Psoas muscle (tissue), 8 donors: ENCODE results near the gene VEGFB. TPM values are rescaled to one million over a fixed set of nuclear protein-coding genes. Genes with fewer than 3 reads are reported as not detected.

ENCODE experiments used
- ATAC-seq, 4 donors: fragments of 200-7000 bp; cut with Tn5 transposase; one replicate each; pipeline ENCODE4 v1.9.1; 2020; ENCODE audit warnings: moderate library complexity in 3 of 4, mild to moderate bottlenecking in 2 of 4
- DNase-seq, 2 donors: peaks; one replicate each; pipeline ENCODE4 v3.0.0-alpha.2; 2020
- H3K27ac ChIP-seq: fragments of 200-600 bp; one replicate; pipeline ENCODE4 v1.8.0; 2022
- H3K27me3 ChIP-seq, 3 donors: fragments of 200-600 bp in 1 of 3; one replicate each; pipeline versions ENCODE4 v1.6.1 to v1.8.0; 2013 to 2022; ENCODE audit warnings: low read length in 2 of 3, mild to moderate bottlenecking in 2 of 3, moderate library complexity in 1 of 3; ENCODE audit not compliant: insufficient read depth in 3 of 3
- H3K36me3 ChIP-seq, 2 donors: fragments of 200-600 bp in 1 of 2; one replicate each; pipeline versions ENCODE4 v1.6.1 to v1.8.0; 2013 to 2022; ENCODE audit warnings: low read depth in 1 of 2, mild to moderate bottlenecking in 1 of 2, moderate library complexity in 1 of 2; ENCODE audit not compliant: insufficient read depth in 1 of 2
- H3K4me1 ChIP-seq: fragments of 200-600 bp; one replicate; pipeline ENCODE4 v1.8.0; 2022
- H3K4me3 ChIP-seq: fragments of 200-600 bp; one replicate; pipeline ENCODE4 v1.8.0; 2022; ENCODE audit warnings: mild to moderate bottlenecking
- H3K9me3 ChIP-seq: fragments of 200-600 bp; one replicate; pipeline ENCODE4 v1.8.0; 2022
- CTCF ChIP-seq: fragments of 200-600 bp; IDR thresholded peaks from one replicate; pipeline ENCODE4 v1.8.0; 2022; ENCODE audit warnings: antibody characterized with exemption
- WGBS, 3 donors: extraction: QIAGEN DNeasy Blood & Tissue Kit; methylation state at CpG; one replicate each; pipeline versions ENCODE4 v1.1.6 to v1.1.7; 2013; 5-methylcytosine and 5-hydroxymethylcytosine counted together
- intact Hi-C, 2 donors: fragments of 100-400 bp; cut with DNase I; formaldehyde crosslinking; loops; one replicate each; pipeline versions ENCODE4 v1.11.0 to v1.14.2; 2022
- polyA plus RNA-seq, 3 donors: library from polyadenylated mRNA; stranded (reverse); fragments of 200-250 nt; gene quantifications; one replicate each; pipeline ENCODE4 v1.2.3, GENCODE V29; 2013
- total RNA-seq, 4 donors: library from RNA; stranded (reverse); fragmentation: NEBNext Ultra II Directional in 2 of 4; extraction: Animal tissue kit (Norgen Biotek cat#: 25700) in 2 of 4; gene quantifications; one replicate each; pipeline versions ENCODE4 v1.2.1 to v1.2.4, GENCODE V29; 2021 to 2023
- donor health status: healthy with polysubstance abuse.
- donor health status: DM: no; HTN: no; CAD: no; lungs with moderate emphysema.
- donor health status: Bipolar disorder and iron deficiency.
- donor health status: healthy.
- donor health status: DM: yes; HTN: yes; CAD: no.
- donor health status: DM: no; HTN: no; CAD: no.
- donor health status: DM: no; HTN: no; CAD: no.
- donor health status: DM: yes; HTN: yes; CAD: no.

The VEGFB gene
- total and polyA plus RNA-seq, 7 donors = 77.0 to 125 (median 100.0) TPM

- H3K36me3 ChIP-seq = peaks cover 0 to 19% of the 10 kb centered on the region in 2 donors
- 0 to 1% (median 1%) methylated on average over 47 to 102 of the region's 102 CpGs for WGBS, 3 donors
- DNase-seq (peak; percentile 87 to 92), ATAC-seq (peak; percentile 68 to 76 (median 76))
- H3K27me3 ChIP-seq = no peaks in the 10 kb centered on the region
- H3K4me1 ChIP-seq = peaks cover 25% of the 10 kb centered on the region
- TF ChIP-seq CTCF = no peak
- H3K4me3 ChIP-seq = peak within 1 kb of the TSS; percentile 79
- intact Hi-C loops = loop anchor here (2.0 kb wide), 2 partner anchors 14 to 58 kb away; no protein-coding TSS in a partner anchor
- H3K9me3 ChIP-seq = no peaks in the 10 kb centered on the region
- H3K27ac ChIP-seq = peak within 1 kb of the TSS; percentile 93
Measured at GRCh38 chr11:64284962-64285884, 50.8 kb downstream of the VEGFB start, which contains the start of gene GPR137. GPR137 (plus strand) TSS chr11:64285848; CDS start chr11:64286525, 677 bp downstream.

- Histone ChIP-seq H3K4me1 (peaks cover 25% of the 10 kb centered on the region), H3K27me3 (peaks cover 0 to 7% (median 0%) of the 10 kb centered on the region in 3 donors), H3K9me3 (no peaks in the 10 kb centered on the region), H3K27ac (peak overlapping the region; percentile 93), H3K36me3 (peaks cover 0 to 18% of the 10 kb centered on the region in 2 donors), H3K4me3 (peak overlapping the region; percentile 79)
- ATAC-seq (peak in 3 of 4 donors; percentile 20 to 61 (median 29)), DNase-seq (peak in 1 of 2 donors; percentile 69)
- TF ChIP-seq CTCF = no peak
- intact Hi-C loops = loop anchor here (2.0 kb wide), 2 partner anchors 15 to 57 kb away; no protein-coding TSS in a partner anchor
- WGBS, 3 donors = 18 to 37% (median 27%) methylated on average over 23 to 40 of the region's 40 CpGs
Measured at GRCh38 chr11:64285885-64286800, 51.8 kb downstream of the VEGFB start.

GRCh38 chr11:64286801-64287159 lies 52.4 kb downstream of the VEGFB start:
- intact Hi-C loops = no loop called here

More at GRCh38 chr11:64286801-64287159, 52.4 kb downstream of the VEGFB start:
- Histone ChIP-seq H3K36me3 (peaks cover 0 to 11% of the 10 kb centered on the region in 2 donors), H3K4me1 (peaks cover 26% of the 10 kb centered on the region), H3K27ac (peak overlapping the region; percentile 93), H3K4me3 (peak overlapping the region; percentile 79), H3K9me3 (no peaks in the 10 kb centered on the region), H3K27me3 (peaks cover 0 to 13% (median 4%) of the 10 kb centered on the region in 3 donors)
- WGBS, 3 donors = 88 to 94% (median 90%) methylated on average over 9 of the region's 9 CpGs
- ATAC-seq (no peak), DNase-seq (no peak)
- TF ChIP-seq CTCF = no peak
